Activated effector memory CD4-positive, alpha-beta T cell treated with anti-CD3 and anti-CD28 coated beads, Interleukin-2, amount 50 U/mL, for 16 hours (primary cell): ENCODE measurements around the gene C3orf18.

ENCODE experiments used
- DNase-seq: peaks from one replicate; pipeline ENCODE4 v3.0.0-alpha.2; 2020

The C3orf18 gene

DNA sequence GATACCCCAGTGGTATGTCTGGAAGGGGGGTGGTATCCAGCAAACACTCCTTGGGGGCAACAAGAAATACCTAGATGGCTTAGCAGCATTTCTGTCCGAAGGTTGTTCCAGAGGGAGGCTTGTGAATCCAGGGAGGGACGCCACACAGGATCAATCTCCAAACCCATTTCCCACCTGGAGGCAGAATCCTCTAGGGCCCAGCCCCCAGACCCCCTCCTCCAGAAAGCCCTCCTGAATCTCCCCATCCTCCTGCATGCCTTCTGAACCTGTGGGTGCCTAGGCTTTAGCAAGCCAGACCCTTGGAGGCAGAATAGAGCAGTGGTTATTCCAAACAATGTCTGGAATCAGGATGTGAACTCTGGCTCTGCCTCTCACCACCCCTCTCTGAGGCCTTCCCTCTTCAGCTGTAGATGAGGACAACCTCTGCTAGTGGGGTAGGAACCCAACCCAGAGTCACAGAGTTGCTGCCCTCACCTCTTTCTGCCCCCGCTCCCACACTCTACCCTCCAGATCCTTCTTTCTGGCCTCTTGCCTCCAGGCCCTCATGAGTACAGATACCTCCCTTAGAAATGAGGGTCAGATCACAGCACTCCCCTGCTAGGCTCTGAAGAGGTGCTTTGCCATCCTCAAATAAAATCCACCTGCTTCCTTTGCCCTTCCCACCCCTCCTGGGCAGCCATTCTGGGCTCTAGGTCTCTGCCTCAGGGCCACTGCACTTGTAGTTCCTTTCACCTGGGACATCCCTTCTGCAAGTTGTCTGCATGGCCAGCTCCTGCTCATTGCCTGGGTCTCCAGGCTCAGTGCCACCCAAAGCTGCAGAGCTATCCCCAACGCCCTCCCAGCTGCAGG lies 35.9 kb upstream of the C3orf18 start:
- DNase-seq = no peak

DNA sequence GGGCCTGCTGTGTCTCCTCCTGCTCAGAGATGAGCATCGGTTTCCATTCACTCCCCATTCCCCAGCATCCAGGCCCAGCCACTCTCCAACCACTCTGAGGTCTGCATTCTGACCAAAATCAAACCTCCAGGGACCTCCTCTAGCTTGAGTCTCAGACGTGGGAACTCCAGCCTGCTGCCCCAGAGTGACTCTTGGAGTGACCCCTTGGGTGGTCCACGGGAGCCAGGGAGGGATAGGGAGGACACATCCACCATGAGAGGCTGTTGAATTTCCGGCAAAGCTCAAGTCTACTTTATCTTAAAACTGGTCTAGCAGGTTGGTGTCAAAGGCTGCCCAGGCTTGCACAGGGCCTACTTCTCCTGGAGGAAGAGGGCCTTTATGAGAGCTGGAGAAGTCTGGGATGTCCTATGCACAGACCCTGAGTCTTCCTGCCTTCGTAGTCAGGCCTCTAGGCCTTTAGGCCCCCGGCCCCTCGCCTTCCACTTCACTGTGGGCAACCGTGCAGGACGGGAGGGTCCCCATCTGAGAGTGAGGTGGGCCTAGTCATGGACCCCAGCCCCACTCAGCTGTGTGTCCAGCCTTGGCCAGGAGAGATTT lies 35.1 kb upstream of the C3orf18 start:
- no peak for DNase-seq

DNA sequence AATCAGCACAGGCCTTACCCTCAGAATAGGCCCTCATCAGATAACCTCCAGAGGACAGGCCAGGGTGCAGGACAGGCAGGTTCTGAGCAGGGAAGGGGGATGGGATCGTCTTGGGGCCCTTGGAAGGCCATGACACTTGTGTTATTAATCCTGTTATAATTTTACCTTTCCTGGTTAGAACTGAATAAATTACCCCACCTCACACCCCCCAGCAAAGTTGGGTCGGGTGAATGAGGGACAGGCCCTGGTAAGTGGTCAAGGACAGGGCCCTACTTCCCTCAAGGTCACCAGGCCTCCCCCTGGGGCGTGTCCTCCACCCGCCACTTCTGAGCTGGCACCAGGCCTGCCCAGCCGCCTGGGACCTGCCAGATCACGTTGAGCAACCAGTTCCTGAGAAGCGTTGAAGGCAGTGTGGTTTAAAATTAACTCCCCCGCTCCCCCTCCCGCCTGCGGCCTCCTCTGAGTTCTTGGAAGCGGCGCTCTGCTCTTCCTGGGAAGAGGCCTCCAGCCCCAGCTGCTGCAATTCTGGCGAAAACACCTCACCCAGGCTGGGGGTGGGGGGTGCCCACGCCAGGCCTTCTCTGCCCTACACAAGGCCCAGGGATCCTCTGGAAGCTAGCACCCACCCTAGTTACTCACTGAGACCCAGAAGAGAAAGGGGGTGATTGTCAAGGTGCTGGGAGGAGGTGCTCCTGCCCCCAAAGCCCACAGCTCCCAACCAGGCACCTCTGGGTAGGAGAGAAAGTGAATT lies 33.5 kb upstream of the C3orf18 start:
- DNase-seq = peak; percentile 95

DNA sequence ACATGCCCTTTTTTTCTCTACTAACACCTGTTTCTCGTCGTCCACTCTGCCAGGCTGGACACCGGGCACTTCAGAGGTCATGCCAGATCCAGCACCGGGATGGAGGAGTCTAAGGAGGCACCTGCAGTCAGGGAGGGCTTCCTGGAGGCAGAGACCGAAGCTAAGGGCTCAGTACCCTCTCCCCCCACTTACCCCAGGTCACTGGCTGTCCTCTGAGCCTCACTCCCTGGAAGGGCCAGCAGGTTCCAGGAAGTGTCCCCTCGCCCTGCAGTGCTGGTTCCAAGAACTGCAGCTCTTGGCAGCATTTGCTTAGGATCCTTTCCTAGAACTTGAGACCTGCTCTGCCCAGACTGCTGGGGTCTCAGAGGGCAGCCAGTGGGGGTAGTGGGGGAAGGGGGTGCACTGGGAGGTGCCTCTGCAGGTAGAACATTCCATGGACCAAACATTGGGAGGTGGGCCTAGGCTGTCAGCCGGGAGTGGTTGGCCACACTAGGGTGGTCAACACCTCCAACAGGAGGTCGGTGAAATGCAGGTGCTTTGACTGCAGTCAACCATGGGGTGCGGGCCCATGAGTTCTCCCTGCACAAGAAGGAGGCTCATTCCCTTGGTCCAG lies 32.7 kb upstream of the C3orf18 start:
- no peak for DNase-seq

DNA sequence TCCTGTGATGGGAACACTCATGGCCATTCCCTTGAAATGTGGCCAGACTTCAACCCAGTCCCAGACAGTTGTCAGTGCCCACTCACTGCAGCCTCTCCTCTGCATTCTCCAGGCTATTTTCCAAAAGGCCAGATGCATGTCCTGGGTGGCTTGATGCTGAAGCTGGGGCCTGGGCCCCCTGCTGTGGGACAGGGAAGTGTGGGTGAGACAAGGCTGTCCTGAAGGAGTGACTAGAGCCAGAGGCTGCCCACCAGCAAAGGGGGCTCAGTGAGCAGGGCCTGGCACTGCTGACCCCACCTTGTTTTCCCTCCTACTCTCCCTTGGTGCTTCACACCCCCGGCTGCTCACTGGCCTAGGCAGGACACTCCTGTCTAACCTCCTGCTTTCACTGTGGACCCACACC lies 32.2 kb upstream of the C3orf18 start:
- DNase-seq = no peak

DNA sequence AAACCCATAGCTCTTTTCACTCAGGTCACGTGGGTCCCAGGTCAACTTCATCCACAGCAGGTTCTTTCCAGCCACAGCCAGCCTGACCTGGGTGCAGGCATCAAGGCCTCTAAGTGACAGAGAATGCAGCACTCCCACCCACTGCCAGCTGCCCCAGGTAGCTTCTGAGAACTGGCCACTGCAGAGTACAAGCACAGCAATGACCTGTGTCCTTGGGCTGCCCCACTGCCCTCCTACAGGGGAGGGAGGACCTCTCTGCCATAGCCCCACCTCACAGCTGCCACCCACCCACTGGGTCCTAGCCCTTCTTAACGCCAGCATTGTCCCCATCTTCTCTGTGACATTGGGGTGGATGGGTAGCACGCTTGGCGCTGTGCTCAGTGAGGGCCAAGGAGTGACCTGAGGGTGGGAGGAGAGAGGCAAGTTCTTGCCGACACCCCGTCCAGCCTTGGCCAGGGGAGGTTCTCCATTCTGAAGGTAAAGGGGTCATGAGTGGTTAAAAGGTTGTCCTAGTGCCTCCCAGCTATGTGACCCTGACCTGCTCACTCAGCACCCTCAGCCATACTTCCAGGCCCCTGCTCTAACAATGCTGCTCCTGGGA lies 31.7 kb upstream of the C3orf18 start:
- no peak for DNase-seq

DNA sequence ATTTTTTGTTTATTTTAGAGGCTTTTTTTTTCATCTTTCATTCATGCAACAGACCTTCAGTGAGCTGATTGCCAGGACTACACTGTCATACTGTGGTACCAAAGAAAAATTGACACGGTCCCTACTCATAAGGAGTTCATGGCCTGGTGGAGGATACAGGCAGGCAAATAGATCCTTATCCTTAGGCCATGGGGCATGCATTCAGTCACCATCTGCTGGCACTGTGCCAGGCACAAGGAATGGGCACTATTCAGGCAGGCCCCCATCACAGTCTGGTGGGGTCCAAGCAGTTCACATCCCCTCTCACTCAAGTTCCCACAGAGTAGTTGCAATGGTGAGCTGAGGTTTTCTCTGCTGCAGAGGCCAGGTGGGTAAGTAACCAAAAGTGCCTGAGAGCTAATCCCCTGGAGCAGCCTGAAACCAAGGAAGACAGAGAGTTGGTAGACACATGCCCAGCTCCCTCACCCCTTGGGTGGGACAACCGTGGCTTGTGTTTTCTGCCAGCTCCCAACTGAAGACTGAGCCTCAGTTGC lies 26.8 kb upstream of the C3orf18 start:
- no peak for DNase-seq

DNA sequence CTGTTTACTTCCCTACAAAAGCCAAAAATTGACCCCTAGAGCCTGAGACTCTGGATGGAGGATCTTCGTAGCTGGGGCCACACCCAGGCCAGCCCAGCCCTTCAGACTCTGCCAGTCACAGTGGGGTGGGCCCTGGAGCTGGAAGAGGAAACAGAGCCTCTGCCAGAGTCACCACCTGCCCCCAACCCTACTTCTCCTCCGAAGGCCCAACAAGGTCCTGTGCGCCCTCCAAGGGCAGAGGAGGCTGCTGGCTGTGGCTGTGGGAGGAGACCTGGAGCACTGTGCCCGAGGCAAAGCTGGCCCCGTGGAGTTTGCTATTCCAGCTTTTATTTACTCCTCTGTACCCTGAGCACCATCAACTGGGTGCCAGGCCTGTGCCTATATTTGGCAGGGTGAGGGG lies 25.0 kb upstream of the C3orf18 start:
- DNase-seq = no peak

DNA sequence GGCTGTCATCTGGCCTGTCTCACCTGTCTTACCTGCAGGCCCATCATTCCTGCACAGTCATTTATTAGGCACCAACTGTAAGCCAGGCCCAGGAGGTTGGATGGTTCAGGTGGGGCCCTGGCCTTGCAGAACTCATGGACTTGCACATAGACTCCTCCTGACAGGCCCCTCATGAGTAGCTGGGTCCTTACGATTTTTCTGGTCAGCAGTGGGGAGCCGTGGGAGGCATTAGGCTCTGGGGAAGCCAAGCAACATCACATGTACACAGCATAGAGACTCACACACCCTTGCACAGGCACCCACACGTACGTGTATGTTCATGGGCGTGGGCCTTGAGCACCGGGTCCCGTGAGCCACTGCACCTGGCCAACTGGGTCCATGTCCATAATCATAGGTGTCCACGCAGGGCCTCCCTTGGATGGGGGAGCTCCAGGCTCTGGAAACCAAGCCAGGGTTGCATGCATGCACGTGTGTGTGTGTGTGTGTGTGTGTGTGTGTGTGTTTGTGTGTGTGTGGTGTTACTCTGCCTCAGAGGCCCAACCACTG lies 23.7 kb upstream of the C3orf18 start:
- DNase-seq = peak; percentile 69

DNA sequence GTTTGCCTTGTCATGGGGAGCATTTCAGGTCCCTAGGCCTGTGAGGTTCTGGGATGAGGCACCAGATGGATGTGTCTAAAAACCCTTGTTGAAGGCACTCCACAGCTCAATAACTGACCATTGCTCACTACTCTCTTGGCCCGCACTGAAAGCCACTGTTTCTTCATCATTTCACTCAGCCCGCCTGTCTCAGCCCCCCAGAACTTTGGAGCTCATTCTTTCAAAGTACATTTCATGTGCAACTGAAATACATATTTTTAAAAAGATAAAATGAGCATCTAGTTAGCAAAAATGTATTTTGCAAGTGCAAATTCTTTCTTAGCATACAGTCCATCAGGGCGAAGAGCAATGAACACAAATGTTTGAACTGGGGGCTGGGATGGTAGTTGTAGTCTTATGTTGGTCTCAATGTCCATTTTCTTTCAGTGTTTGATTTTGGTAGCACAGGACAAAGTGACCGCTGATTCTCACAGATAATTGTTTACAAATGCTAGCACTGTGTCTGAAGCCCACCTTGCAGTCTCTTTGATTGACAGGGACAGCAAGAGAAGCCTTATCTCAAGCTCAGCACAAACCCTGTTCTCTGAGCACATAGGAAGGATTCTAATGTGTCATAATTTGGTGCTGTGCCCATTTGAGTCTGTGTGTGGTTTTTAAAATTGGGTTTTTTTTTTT lies 21.3 kb upstream of the C3orf18 start:
- no peak for DNase-seq

DNA sequence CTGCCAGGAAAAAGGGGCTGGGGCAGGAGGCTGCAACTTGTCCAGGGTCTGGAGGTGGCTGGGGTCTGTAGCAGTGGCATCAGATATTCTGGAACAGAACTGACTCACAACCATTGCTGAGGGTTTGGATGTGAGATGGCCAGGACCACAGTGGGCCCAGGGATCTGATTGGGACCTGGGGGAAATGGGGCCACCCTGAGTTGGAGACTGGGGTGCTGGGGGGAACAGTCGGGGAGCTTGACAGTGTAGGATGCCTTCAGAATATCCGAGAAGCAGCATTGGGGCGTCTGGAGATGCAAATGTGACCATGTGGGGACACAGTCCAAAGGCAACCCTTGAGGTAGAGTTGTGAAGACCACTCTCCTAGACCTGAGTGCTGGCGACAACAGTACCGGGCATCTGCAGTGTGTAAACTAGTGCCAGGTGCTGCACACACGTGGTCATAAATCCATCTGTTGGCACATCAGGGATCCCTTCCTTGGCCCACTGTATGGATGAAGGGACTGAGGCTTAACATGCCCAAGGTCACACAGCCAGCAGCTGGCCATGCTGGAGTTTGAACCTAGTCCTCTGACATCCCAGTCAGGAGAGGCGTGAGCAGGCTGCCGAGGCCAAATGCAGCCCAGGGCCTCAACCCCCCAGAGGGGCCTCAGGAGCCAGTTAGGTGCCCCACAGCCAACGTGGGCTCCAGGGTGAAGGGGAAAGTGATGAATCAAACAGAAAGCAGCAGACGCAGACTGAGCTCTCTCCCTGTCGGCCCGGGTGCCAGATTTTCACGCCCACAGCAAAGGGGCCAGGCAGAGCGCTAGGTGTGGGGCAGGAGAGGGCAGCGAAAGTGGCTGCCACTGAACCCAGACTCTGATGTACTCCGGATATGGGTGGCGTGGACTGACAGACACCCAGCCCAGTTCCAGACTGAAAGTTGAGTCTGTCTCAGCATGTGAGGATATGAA lies 20.5 kb upstream of the C3orf18 start:
- peak; percentile 92 for DNase-seq

DNA sequence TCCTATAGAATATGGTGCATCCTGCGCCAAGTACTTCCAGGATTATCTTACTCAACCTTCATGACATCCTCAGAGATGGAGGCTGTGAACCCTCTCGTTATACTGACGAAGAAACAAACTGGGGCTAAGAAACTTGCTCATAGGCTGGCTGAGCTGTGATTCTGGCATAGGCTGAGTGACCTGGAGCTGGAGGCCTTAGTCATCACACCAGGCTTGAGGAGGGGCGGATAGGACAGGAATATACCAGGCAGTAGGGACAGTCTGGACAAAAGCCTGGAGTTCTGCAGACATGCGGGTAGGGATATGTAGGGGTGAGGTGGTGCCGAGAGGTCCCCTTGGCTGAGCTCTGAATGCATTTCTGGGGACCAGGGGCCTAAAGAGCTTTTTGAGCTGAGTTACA lies 19.8 kb upstream of the C3orf18 start:
- no peak for DNase-seq

DNA sequence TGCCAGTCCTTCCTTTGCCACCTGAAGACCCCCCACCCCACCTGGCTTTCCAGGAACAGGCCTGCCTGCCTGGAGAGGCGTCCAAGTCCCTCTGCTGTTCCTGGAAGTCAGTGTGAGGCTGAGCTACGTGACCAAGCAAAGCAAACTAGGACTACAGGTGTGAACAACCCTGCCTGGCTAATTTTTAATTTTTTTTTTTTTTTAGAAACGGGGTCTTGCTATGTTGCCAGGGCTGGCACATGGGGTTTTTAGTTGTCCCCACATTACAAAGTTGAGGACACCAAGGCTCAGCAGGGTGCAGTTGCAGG lies 19.2 kb upstream of the C3orf18 start:
- DNase-seq = no peak

DNA sequence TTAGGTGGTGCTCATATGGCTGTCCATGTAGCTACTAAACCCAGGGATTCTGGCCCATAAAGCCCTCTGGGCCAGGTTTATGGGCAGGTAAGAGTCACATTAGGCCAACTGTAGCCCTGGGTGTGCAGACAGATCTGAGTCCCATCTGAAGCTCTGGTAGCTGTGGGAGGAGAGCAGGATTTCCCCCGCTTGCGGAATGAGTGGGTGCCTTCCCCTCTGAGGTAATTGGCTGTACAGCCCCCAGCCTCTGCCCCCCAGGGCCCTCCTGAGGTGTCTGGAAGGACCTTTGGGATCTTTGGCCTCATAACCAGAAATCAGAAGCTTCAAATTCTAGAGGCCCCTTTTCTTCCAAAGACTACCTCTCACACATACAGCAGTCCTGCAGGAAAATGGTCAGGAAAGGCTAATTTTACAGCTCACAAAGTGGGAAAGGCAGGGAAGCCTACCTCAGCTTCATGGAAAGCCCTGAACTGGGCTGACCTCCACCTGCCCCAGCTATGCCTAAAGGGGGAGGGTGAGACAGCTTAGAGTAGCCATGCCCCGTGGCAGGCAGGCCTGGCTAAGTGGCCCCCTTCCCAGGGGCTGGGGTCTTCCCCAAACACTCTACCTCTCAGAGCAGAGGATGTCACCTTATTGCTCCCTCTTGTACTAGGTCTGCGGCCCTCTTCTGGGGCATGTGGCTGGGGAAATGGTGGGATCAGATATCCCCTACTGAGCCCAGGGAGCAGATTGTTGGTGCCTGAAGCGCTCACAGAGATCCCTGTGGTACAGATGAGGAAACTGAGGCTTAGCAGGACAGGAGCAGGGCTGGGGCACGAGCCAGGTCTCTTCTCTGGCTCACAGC lies 18.6 kb upstream of the C3orf18 start:
- DNase-seq = peak; percentile 73

DNA sequence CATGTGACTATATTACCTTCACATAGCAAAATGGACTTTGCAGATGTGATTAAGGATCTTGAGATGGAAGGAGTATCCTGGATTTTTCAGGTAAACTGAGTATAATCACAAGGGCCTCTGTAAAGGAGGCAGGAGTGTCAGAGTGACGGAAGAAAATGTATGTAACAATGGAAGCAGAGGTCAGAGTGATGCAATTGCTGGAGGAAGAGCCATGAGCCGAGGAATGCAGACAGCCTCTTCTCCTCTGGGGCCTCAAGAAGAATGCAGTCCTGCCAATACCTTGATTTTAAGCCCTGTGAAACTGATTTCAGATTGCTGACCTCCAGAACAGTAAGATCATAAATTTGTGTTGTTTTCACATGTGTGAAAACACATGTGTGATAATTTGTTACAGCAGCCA lies 16.8 kb upstream of the C3orf18 start:
- DNase-seq = no peak

DNA sequence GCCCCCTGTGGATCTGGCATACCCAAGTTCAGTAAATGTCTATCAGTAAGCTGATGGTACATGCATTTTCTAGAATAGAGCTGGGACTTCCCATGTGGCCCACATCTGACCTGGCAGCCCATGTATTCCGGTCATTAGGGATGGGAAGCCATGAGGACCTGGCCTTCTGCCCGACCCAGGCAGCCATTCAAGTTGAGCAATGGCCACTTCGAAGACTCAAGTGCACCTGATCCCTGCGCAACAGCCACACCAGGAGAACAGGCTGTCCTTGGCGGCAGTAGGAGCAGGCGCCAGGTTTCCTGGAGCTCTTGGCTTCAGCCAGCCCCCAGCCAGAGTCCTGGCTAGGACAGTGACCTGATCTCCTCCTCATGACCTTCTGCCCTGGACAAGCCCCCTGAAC lies 16.4 kb upstream of the C3orf18 start:
- DNase-seq = no peak

DNA sequence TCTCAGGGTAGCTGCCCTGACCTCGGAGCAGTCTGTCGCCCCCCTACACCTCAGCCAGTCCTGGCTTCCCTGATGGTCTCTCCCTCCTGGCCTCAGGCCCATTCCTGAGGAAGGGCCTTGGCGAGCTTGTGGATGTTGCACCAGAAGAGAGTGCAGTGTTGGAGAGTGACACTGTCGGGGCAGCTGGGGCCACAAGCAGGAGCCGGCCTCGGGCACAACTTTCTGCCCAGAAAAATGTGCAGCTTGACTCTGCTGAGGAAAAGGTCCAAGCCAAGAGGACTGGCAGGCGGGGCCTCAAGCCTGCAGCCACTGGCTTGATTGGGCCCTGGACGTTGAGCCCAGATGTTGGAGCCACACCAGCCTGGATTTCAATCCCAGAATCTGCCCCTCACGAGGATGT lies 14.5 kb upstream of the C3orf18 start:
- DNase-seq = no peak

DNA sequence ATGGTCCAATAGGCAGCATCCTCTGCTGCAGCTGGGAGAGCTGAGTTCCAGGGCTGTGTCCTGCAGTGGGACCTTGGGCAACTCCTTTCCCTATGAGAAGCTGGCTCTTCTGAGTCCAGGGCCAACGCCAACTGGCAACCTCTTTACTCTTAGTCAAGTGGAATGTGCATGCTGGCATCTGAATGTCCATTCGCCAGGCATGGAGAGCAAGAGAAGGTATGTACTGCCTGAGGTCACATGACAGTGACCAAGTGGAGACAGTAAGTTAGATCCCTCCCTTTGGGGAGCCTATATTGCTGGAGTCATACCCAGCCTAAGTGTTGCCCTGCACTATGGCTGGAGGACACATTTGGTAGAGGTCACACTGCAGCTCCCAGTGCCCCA lies 13.9 kb upstream of the C3orf18 start:
- no peak for DNase-seq

DNA sequence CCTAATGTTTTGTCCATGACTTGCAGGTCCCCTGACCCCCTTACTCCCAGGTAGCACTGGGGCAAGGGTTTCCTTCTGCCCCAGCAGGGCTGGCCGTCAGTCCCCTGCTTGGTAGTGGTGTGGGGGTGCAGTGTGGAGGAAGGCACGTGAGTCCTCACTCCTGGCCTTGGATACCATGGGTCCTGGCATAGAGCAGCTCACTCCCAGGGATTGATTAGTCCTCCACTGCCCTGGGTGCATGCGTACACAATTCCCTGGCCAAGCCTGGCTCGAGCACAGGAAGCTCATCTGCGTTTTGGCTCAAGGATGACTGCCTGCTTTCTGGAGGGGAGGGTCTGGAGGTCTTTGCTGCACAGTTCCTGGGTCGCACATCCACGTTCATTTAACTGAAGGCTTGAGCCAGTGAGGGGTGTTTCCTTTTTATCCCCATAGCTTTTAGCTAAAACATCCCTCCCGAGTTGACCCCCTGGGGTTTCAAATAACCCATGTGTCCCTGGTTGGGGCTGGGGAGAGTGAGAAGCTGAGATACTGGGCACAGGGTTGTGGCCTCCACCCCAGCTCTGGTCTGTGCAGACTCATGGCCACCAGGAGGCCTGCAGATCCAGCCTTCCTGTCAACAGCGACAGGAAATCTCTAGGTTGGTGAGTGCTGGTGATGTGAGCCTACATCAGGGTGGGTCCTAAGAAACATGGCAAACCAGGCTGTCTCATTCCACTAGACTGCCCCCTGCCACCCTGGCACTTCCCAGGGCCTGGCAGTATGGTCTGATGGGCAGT lies 13.3 kb upstream of the C3orf18 start:
- DNase-seq = no peak
